HEK293 (cell line): Measurements from ENCODE around the gene CDC73.
A peak's percentile ranks its signal among the peaks of the same experiment; 100 is the strongest.

Experiments used
- HOXA7 ChIP-seq: sonication (generic); formaldehyde crosslinking; IDR thresholded peaks from 2 replicates; pipeline ENCODE4 v1.8.1; 2022; ENCODE audit warnings: missing genetic modification reagents, borderline replicate concordance
- HOXD13 ChIP-seq: sonication (generic); formaldehyde crosslinking; IDR thresholded peaks from 2 replicates; pipeline ENCODE4 v1.8.0; 2022; ENCODE audit warnings: missing genetic modification reagents, borderline replicate concordance
- INSM2 ChIP-seq: fragments of 450-650 bp; formaldehyde crosslinking; IDR thresholded peaks from 2 replicates; pipeline ENCODE4 v1.5.1; 2016; ENCODE audit warnings: missing biosample characterization, missing genetic modification characterization
- KLF1 ChIP-seq: fragments of 450-650 bp; formaldehyde crosslinking; IDR thresholded peaks from 2 replicates; pipeline ENCODE4 v1.5.1; 2016; ENCODE audit warnings: missing biosample characterization, missing genetic modification characterization
- REPIN1 ChIP-seq: fragments of 450-650 bp; formaldehyde crosslinking; IDR thresholded peaks from 2 replicates; pipeline ENCODE4 v1.5.1; 2017; ENCODE audit warnings: missing biosample characterization, missing genetic modification characterization, low read depth
- SCRT1 ChIP-seq: fragments of 450-650 bp; formaldehyde crosslinking; IDR thresholded peaks from 2 replicates; pipeline ENCODE4 v1.5.1; 2016; ENCODE audit warnings: missing biosample characterization, missing genetic modification characterization, borderline replicate concordance
- TSHZ1 ChIP-seq: fragments of 450-650 bp; formaldehyde crosslinking; IDR thresholded peaks from 2 replicates; pipeline ENCODE4 v1.5.1; 2016; ENCODE audit warnings: missing biosample characterization, missing genetic modification characterization, borderline replicate concordance
- WT1 ChIP-seq: fragments of 450-650 bp; formaldehyde crosslinking; IDR thresholded peaks from 2 replicates; pipeline ENCODE4 v1.5.1; 2016; ENCODE audit warnings: missing biosample characterization, missing genetic modification characterization
- ZFP41 ChIP-seq: fragments of 450-650 bp; formaldehyde crosslinking; IDR thresholded peaks from 2 replicates; pipeline ENCODE4 v1.5.1; 2016; ENCODE audit warnings: missing biosample characterization, missing genetic modification characterization, borderline replicate concordance
- ZFP69B ChIP-seq: fragments of 450-650 bp; formaldehyde crosslinking; IDR thresholded peaks from 2 replicates; pipeline ENCODE4 v1.5.1; 2016; ENCODE audit warnings: missing biosample characterization, missing genetic modification characterization
- ZNF146 ChIP-seq: fragments of 450-650 bp; formaldehyde crosslinking; IDR thresholded peaks from 2 replicates; pipeline ENCODE4 v1.5.1; 2016; ENCODE audit warnings: missing biosample characterization, missing genetic modification characterization
- ZNF16 ChIP-seq: fragments of 450-650 bp; formaldehyde crosslinking; IDR thresholded peaks from 2 replicates; pipeline ENCODE4 v1.5.1; 2016; ENCODE audit warnings: low read depth, missing biosample characterization, missing genetic modification characterization
- ZNF214 ChIP-seq: fragments of 450-650 bp; formaldehyde crosslinking; IDR thresholded peaks from 2 replicates; pipeline ENCODE4 v1.5.1; 2017; ENCODE audit warnings: missing biosample characterization, mild to moderate bottlenecking, missing genetic modification characterization, borderline replicate concordance
- ZNF280D ChIP-seq: fragments of 450-650 bp; formaldehyde crosslinking; IDR thresholded peaks from 2 replicates; pipeline ENCODE4 v1.5.1; 2016; ENCODE audit warnings: missing biosample characterization, missing genetic modification characterization
- ZNF341 ChIP-seq: fragments of 450-650 bp; formaldehyde crosslinking; IDR thresholded peaks from 2 replicates; pipeline ENCODE4; 2016; ENCODE audit warnings: low read depth, missing biosample characterization, missing genetic modification characterization
- ZNF366 ChIP-seq: fragments of 450-650 bp; formaldehyde crosslinking; conservative IDR thresholded peaks from 2 replicates; pipeline ENCODE4 v1.5.1; 2016; ENCODE audit warnings: missing biosample characterization, missing genetic modification characterization
- ZNF518A ChIP-seq: fragments of 450-650 bp; formaldehyde crosslinking; conservative IDR thresholded peaks from 2 replicates; pipeline ENCODE4 v1.5.1; 2016; ENCODE audit warnings: low read depth, missing biosample characterization, missing genetic modification characterization
- ZNF571 ChIP-seq: fragments of 450-650 bp; formaldehyde crosslinking; IDR thresholded peaks from 2 replicates; pipeline ENCODE4 v1.5.0; 2017; ENCODE audit warnings: missing biosample characterization, missing genetic modification characterization
- ZNF621 ChIP-seq: fragments of 450-650 bp; formaldehyde crosslinking; IDR thresholded peaks from 2 replicates; pipeline ENCODE4 v1.5.1; 2017; ENCODE audit warnings: missing biosample characterization, missing genetic modification characterization
- ZNF623 ChIP-seq: fragments of 450-650 bp; formaldehyde crosslinking; IDR thresholded peaks from 2 replicates; pipeline ENCODE4 v1.5.1; 2016; ENCODE audit warnings: missing biosample characterization, missing genetic modification characterization
- ZNF747 ChIP-seq: fragments of 450-650 bp; formaldehyde crosslinking; IDR thresholded peaks from 2 replicates; pipeline ENCODE4 v1.5.1; 2016; ENCODE audit warnings: missing biosample characterization, missing genetic modification characterization
- ZNF76 ChIP-seq: fragments of 450-650 bp; formaldehyde crosslinking; IDR thresholded peaks from 2 replicates; pipeline ENCODE4; 2016; ENCODE audit warnings: low read depth, missing biosample characterization, missing genetic modification characterization, borderline replicate concordance

Gene CDC73

GRCh38 chr1:193121616-193122593 lies at the start of gene CDC73 (continued):
- no peak for TF ChIP-seq TSHZ1 (tag by site-specific recombination)
- TF ChIP-seq ZNF280D = no peak; the same call in 1 of the 2 replicates
- peak; percentile 63; the same call in 1 of the 2 replicates for TF ChIP-seq ZNF366 (tag by site-specific recombination)
- TF ChIP-seq ZNF146 = no peak; the same call in 1 of the 2 replicates
- no peak for TF ChIP-seq ZNF571
- peak; percentile 71; the same call in 1 of the 2 replicates for TF ChIP-seq INSM2 (tag by site-specific recombination)
- no peak for TF ChIP-seq HOXA7 (CRISPR knock-in tag)
- no peak for TF ChIP-seq SCRT1
- TF ChIP-seq KLF1 = peak; percentile 93
- TF ChIP-seq ZNF16 (tag by site-specific recombination) = no peak
- TF ChIP-seq ZFP41 (tag by site-specific recombination) = no peak
- TF ChIP-seq WT1 (tag by site-specific recombination) = 0 out of 2 replicates have a peak, but pooled peaks have one; percentile 27
- no peak for TF ChIP-seq HOXD13 (CRISPR knock-in tag)
- peak; percentile 33; the same call in 1 of the 2 replicates for TF ChIP-seq ZNF518A (tag by site-specific recombination)
- TF ChIP-seq ZFP69B (tag by site-specific recombination) = peak; percentile 53; the same call in 1 of the 2 replicates
- TF ChIP-seq ZNF214 (tag by site-specific recombination) = no peak
- TF ChIP-seq ZNF747 (tag by site-specific recombination) = no peak
- no peak for TF ChIP-seq ZNF621 (tag by site-specific recombination)
- peak; percentile 91 for TF ChIP-seq REPIN1 (tag by site-specific recombination)
- TF ChIP-seq ZNF76 (tag by site-specific recombination) = peak; percentile 74; the same call in 1 of the 2 replicates
- TF ChIP-seq ZNF341 (tag by site-specific recombination) = peak; percentile 76
- no peak for TF ChIP-seq ZNF623 (tag by site-specific recombination)
